Mucosa of stomach (tissue), 1 donor: ENCODE measurements around the gene MGMT.

Source experiments
- H3K27me3 ChIP-seq: one replicate; pipeline ENCODE4 v1.7.0; 2013; ENCODE audit warnings: mild to moderate bottlenecking, low read length; ENCODE audit not compliant: control insufficient read depth, insufficient read depth
- H3K36me3 ChIP-seq: one replicate; pipeline ENCODE4 v1.7.0; 2013; ENCODE audit warnings: low read length; ENCODE audit not compliant: control insufficient read depth, insufficient read depth
- H3K4me1 ChIP-seq: one replicate; pipeline ENCODE4 v1.7.0; 2013; ENCODE audit warnings: mild to moderate bottlenecking, low read length; ENCODE audit not compliant: control insufficient read depth, insufficient read depth
- H3K4me3 ChIP-seq: one replicate; pipeline ENCODE4 v1.7.0; 2013; ENCODE audit warnings: low read length
- H3K9ac ChIP-seq: one replicate; pipeline ENCODE4 v1.7.0; 2013; ENCODE audit warnings: mild to moderate bottlenecking, low read length, moderate library complexity
- H3K9me3 ChIP-seq: one replicate; pipeline ENCODE4 v1.7.0; 2013; ENCODE audit warnings: mild to moderate bottlenecking, low read length, moderate library complexity; ENCODE audit not compliant: control insufficient read depth
- donor health status: Pancreatic carcinoma.

MGMT gene

GRCh38 chr10:129741280-129741977 lies 274.4 kb downstream of the MGMT start:
- Histone ChIP-seq H3K4me1 (no peaks in the 10 kb centered on the region), H3K4me3 (no peak overlapping the region), H3K36me3 (no peaks in the 10 kb centered on the region), H3K27me3 (no peaks in the 10 kb centered on the region), H3K9ac (no peak overlapping the region), H3K9me3 (no peaks in the 10 kb centered on the region)

- no peak overlapping the region for H3K4me3 ChIP-seq
- H3K27me3 ChIP-seq = no peaks in the 10 kb centered on the region
- H3K4me1 ChIP-seq = no peaks in the 10 kb centered on the region
- no peaks in the 10 kb centered on the region for H3K9me3 ChIP-seq
- no peak overlapping the region for H3K9ac ChIP-seq
- no peaks in the 10 kb centered on the region for H3K36me3 ChIP-seq
Observed at GRCh38 chr10:129741978-129742741, 275.1 kb downstream of the MGMT start.

- Histone ChIP-seq H3K27me3 (no peaks in the 10 kb centered on the region), H3K9ac (no peak overlapping the region), H3K4me1 (no peaks in the 10 kb centered on the region), H3K36me3 (no peaks in the 10 kb centered on the region), H3K4me3 (no peak overlapping the region), H3K9me3 (no peaks in the 10 kb centered on the region)
Observed at GRCh38 chr10:129742742-129743550, 275.9 kb downstream of the MGMT start.

- no peak overlapping the region for H3K9ac ChIP-seq
- no peaks in the 10 kb centered on the region for H3K4me1 ChIP-seq
- H3K4me3 ChIP-seq = no peak overlapping the region
- no peaks in the 10 kb centered on the region for H3K36me3 ChIP-seq
- no peaks in the 10 kb centered on the region for H3K9me3 ChIP-seq
- H3K27me3 ChIP-seq = no peaks in the 10 kb centered on the region
Observed at GRCh38 chr10:129743738-129744133, 276.7 kb downstream of the MGMT start.

GRCh38 chr10:129744134-129745111 lies 277.4 kb downstream of the MGMT start:
- no peaks in the 10 kb centered on the region for H3K9me3 ChIP-seq
- H3K9ac ChIP-seq = no peak overlapping the region
- H3K4me3 ChIP-seq = no peak overlapping the region
- H3K36me3 ChIP-seq = no peaks in the 10 kb centered on the region
- H3K4me1 ChIP-seq = no peaks in the 10 kb centered on the region
- H3K27me3 ChIP-seq = no peaks in the 10 kb centered on the region

GRCh38 chr10:129745186-129745750 lies 278.2 kb downstream of the MGMT start:
- Histone ChIP-seq H3K36me3 (no peaks in the 10 kb centered on the region), H3K9me3 (no peaks in the 10 kb centered on the region), H3K4me3 (no peak overlapping the region), H3K27me3 (no peaks in the 10 kb centered on the region), H3K9ac (no peak overlapping the region), H3K4me1 (no peaks in the 10 kb centered on the region)

GRCh38 chr10:129754211-129755050 lies 287.4 kb downstream of the MGMT start:
- no peak overlapping the region for H3K9ac ChIP-seq
- no peaks in the 10 kb centered on the region for H3K27me3 ChIP-seq
- H3K9me3 ChIP-seq = no peaks in the 10 kb centered on the region
- no peaks in the 10 kb centered on the region for H3K4me1 ChIP-seq
- H3K4me3 ChIP-seq = no peak overlapping the region
- H3K36me3 ChIP-seq = peaks cover 4% of the 10 kb centered on the region

- Histone ChIP-seq H3K4me1 (no peaks in the 10 kb centered on the region), H3K27me3 (no peaks in the 10 kb centered on the region), H3K9me3 (no peaks in the 10 kb centered on the region), H3K4me3 (no peak overlapping the region), H3K36me3 (peaks cover 4% of the 10 kb centered on the region), H3K9ac (no peak overlapping the region)
Observed at GRCh38 chr10:129755158-129755591, 288.1 kb downstream of the MGMT start.

- H3K9me3 ChIP-seq = no peaks in the 10 kb centered on the region
- H3K4me1 ChIP-seq = no peaks in the 10 kb centered on the region
Observed at GRCh38 chr10:129755621-129756020, 288.6 kb downstream of the MGMT start.

GRCh38 chr10:129756912-129757901 lies 290.2 kb downstream of the MGMT start:
- no peak overlapping the region for H3K4me3 ChIP-seq
- no peaks in the 10 kb centered on the region for H3K27me3 ChIP-seq
- no peaks in the 10 kb centered on the region for H3K4me1 ChIP-seq
- no peaks in the 10 kb centered on the region for H3K9me3 ChIP-seq
- peaks cover 4% of the 10 kb centered on the region for H3K36me3 ChIP-seq
- no peak overlapping the region for H3K9ac ChIP-seq

More at GRCh38 chr10:129755621-129756020, 288.6 kb downstream of the MGMT start:
- peaks cover 4% of the 10 kb centered on the region for H3K36me3 ChIP-seq
- H3K27me3 ChIP-seq = no peaks in the 10 kb centered on the region
- no peak overlapping the region for H3K9ac ChIP-seq
- no peak overlapping the region for H3K4me3 ChIP-seq
